A673 (cell line): ENCODE data around the gene TSKS.

Experiments used
- CTCF ChIP-seq: fragments of 300-800, 200-600 bp; sonication (generic); conservative IDR thresholded peaks from 2 replicates; pipeline ENCODE4 v1.5.1; 2017; ENCODE audit warnings: low read depth, mild to moderate bottlenecking, antibody characterized with exemption, low read length, moderate library complexity, mixed read lengths
- EZH2 ChIP-seq: fragments of 200-600 bp; sonication (generic); IDR thresholded peaks from 2 replicates; pipeline ENCODE4 v1.6.1; 2017; ENCODE audit warnings: borderline replicate concordance, low read depth, mild to moderate bottlenecking, mixed read lengths, antibody characterized with exemption, low read length; ENCODE audit not compliant: poor library complexity, severe bottlenecking

- TF ChIP-seq CTCF (no peak), EZH2 (no peak)
Measured at GRCh38 chr19:49779731-49780555, 16.8 kb upstream of the TSKS start.
